GM12878 (cell line): Measurements from ENCODE around the gene CSF2. TPM values are rescaled to one million over a fixed set of nuclear protein-coding genes. Genes with fewer than 3 reads are reported as not detected.
A peak's percentile ranks its signal among the peaks of the same experiment; 100 is the strongest.

ENCODE experiments used
- ASH2L ChIP-seq: fragments of 300-600, 200-600 bp; sonication (generic); IDR thresholded peaks from 2 replicates; pipeline ENCODE4 v1.6.1; 2017; ENCODE audit warnings: low read depth, mild to moderate bottlenecking, borderline replicate concordance
- BCLAF1 ChIP-seq: fragments of 450-650 bp; IDR thresholded peaks from 2 replicates; pipeline ENCODE4 v1.6.1; 2017; ENCODE audit warnings: antibody characterized with exemption, mild to moderate bottlenecking, moderate library complexity
- E4F1 ChIP-seq: fragments of 450-650 bp; IDR thresholded peaks from 2 replicates; pipeline ENCODE4 v1.6.1; 2018; ENCODE audit warnings: borderline replicate concordance, mild to moderate bottlenecking; ENCODE audit not compliant: partially characterized antibody
- EP300 ChIP-seq, 2 experiments: fragments of 150-350 bp in 1 of 2; IDR thresholded peaks; 2 replicates each; pipeline ENCODE4 v1.6.1; 2011 to 2012; ENCODE audit warnings: low read depth in 2 of 2, low read length in 2 of 2, borderline replicate concordance in 1 of 2, improper control_type of control experiment in 1 of 2, inconsistent platforms in 1 of 2; ENCODE audit not compliant: control insufficient read depth in 1 of 2
- ETV6 ChIP-seq, 2 experiments: fragments of 450-650 bp in 1 of 2; IDR thresholded peaks in 1 of 2; conservative IDR thresholded peaks in 1 of 2; 2 replicates each; pipeline ENCODE4 v1.6.1; 2014; ENCODE audit warnings: antibody characterized with exemption in 1 of 2, borderline replicate concordance in 1 of 2, low read depth in 1 of 2, mild to moderate bottlenecking in 1 of 2, moderate library complexity in 1 of 2
- HDGF ChIP-seq: fragments of 450-650 bp; IDR thresholded peaks from 2 replicates; pipeline ENCODE4 v1.6.1; 2016; ENCODE audit warnings: antibody characterized with exemption
- IRF4 ChIP-seq: IDR thresholded peaks from 2 replicates; pipeline ENCODE4 v1.6.1; 2011; ENCODE audit warnings: low read depth, low read length
- MXI1 ChIP-seq: fragments of 150-350 bp; IDR thresholded peaks from 2 replicates; pipeline ENCODE4 v1.6.1; 2011; ENCODE audit warnings: low read depth, mild to moderate bottlenecking, inconsistent platforms, low read length, improper control_type of control experiment
- RUNX3 ChIP-seq: IDR thresholded peaks from 2 replicates; pipeline ENCODE4 v1.6.1; 2012; ENCODE audit warnings: low read length, inconsistent platforms
- SREBF1 ChIP-seq: IDR thresholded peaks from 2 replicates; pipeline ENCODE4 v1.6.1; 2012; ENCODE audit warnings: mild to moderate bottlenecking, low read length
- SREBF2 ChIP-seq: IDR thresholded peaks from 2 replicates; pipeline ENCODE4 v1.6.1; 2012; ENCODE audit warnings: mild to moderate bottlenecking, low read length
- SUPT20H ChIP-seq: IDR thresholded peaks from 2 replicates; pipeline ENCODE4 v1.6.1; 2011; ENCODE audit warnings: low read depth, mild to moderate bottlenecking, low read length, moderate library complexity, borderline replicate concordance; ENCODE audit not compliant: control insufficient read depth
- ZNF24 ChIP-seq: fragments of 450-650 bp; IDR thresholded peaks from 2 replicates; pipeline ENCODE4 v1.6.1; 2017; ENCODE audit warnings: antibody characterized with exemption, mild to moderate bottlenecking
- ZZZ3 ChIP-seq: IDR thresholded peaks from 2 replicates; pipeline ENCODE4 v1.6.1; 2011; ENCODE audit warnings: low read depth; ENCODE audit not compliant: control insufficient read depth, insufficient read length
- polyA plus RNA-seq, 11 experiments: library from polyadenylated mRNA; depleted of rRNA in 4 of 11; unstranded in 6 of 11; stranded (reverse) in 5 of 11; fragments of >200 nt; fragmentation: Nextera tagmentation in 4 of 11; fragmentation: Illumina TruSeq in 1 of 11; extraction: Ambion mirVana in 4 of 11; extraction: Trizol in 1 of 11; gene quantifications; 1 replicate in 1 of 11; 2 replicates in 10 of 11; pipeline versions ENCODE4 v1.2.1 to v1.2.3, GENCODE V29; 2011 to 2016; ENCODE audit warnings: inconsistent platforms in 2 of 11, missing spikeins in 2 of 11, low read depth in 1 of 11
- total RNA-seq, 4 experiments: library from RNA; depleted of rRNA in 3 of 4; stranded (reverse); fragments of >200 nt in 3 of 4; fragmentation: Illumina TruSeq in 1 of 4; extraction: Trizol in 1 of 4; gene quantifications; 2 replicates each; pipeline versions ENCODE4 v1.2.1 to v1.2.3, GENCODE V29; 2013 to 2021
- TF ChIP-seq, protein P1 (sequence below): IDR thresholded peaks from 2 replicates; pipeline ENCODE4 v1.6.1; 2011; ENCODE audit warnings: mild to moderate bottlenecking, low read depth, low read length, moderate library complexity; ENCODE audit not compliant: insufficient replicate concordance
- TF ChIP-seq, protein P2 (sequence below): fragments of 450-650 bp; IDR thresholded peaks from 2 replicates; pipeline ENCODE4 v1.6.1; 2016; ENCODE audit warnings: mild to moderate bottlenecking
- TF ChIP-seq, protein P3 (sequence below): fragments of 450-650 bp; formaldehyde crosslinking; IDR thresholded peaks from 2 replicates; pipeline ENCODE4 v1.5.0; 2022; ENCODE audit warnings: mild to moderate bottlenecking, missing genetic modification characterization

The CSF2 gene
- total and polyA plus RNA-seq, 10 of the 15 experiments (the other 5 are each of a cell fraction or from before 2014, with no cell fraction given) = 0.15 to 2.0 (median 0.69) TPM; not detected in 2

- no peak for TF ChIP-seq BCLAF1
- TF ChIP-seq ZZZ3 = no peak
- peak; percentile 38 to 65; a peak in 2 of 4 replicates for TF ChIP-seq EP300 (IDR thresholded peaks at IDR 0.05; ENCODE audit: borderline replicate concordance in 1 of 2, control insufficient read depth in 1 of 2, low read depth in 2 of 2, low read length in 2 of 2)
- peak; percentile 77; the same call in 1 of the 2 replicates for TF ChIP-seq ZNF24
- 0 out of 2 replicates have a peak, but pooled peaks have one; percentile 25 for TF ChIP-seq IRF4
- TF ChIP-seq ASH2L = peak; percentile 97; the same call in 1 of the 2 replicates
- TF ChIP-seq SREBF2 = no peak
- TF ChIP-seq HDGF = no peak
- TF ChIP-seq ETV6 (conservative IDR thresholded peaks at IDR 0.05 in 1 of 2, IDR thresholded peaks at IDR 0.05 in 1 of 2; ENCODE audit: borderline replicate concordance in 1 of 2, low read depth in 1 of 2) = peak in 1 of 2 experiments; percentile 78; a peak in 2 of 4 replicates
- TF ChIP-seq SUPT20H = no peak
- no peak for TF ChIP-seq RUNX3
- TF ChIP-seq, protein P1, sequence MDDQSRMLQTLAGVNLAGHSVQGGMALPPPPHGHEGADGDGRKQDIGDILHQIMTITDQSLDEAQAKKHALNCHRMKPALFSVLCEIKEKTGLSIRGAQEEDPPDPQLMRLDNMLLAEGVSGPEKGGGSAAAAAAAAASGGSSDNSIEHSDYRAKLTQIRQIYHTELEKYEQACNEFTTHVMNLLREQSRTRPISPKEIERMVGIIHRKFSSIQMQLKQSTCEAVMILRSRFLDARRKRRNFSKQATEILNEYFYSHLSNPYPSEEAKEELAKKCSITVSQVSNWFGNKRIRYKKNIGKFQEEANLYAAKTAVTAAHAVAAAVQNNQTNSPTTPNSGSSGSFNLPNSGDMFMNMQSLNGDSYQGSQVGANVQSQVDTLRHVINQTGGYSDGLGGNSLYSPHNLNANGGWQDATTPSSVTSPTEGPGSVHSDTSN = no peak
- TF ChIP-seq, protein P2, sequence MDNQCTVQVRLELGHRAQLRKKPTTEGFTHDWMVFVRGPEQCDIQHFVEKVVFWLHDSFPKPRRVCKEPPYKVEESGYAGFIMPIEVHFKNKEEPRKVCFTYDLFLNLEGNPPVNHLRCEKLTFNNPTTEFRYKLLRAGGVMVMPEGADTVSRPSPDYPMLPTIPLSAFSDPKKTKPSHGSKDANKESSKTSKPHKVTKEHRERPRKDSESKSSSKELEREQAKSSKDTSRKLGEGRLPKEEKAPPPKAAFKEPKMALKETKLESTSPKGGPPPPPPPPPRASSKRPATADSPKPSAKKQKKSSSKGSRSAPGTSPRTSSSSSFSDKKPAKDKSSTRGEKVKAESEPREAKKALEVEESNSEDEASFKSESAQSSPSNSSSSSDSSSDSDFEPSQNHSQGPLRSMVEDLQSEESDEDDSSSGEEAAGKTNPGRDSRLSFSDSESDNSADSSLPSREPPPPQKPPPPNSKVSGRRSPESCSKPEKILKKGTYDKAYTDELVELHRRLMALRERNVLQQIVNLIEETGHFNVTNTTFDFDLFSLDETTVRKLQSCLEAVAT = 0 out of 2 replicates have a peak, but pooled peaks have one; percentile 38
- TF ChIP-seq SREBF1 = no peak
- TF ChIP-seq E4F1 = no peak
- no peak for TF ChIP-seq MXI1
- TF ChIP-seq, protein P3, sequence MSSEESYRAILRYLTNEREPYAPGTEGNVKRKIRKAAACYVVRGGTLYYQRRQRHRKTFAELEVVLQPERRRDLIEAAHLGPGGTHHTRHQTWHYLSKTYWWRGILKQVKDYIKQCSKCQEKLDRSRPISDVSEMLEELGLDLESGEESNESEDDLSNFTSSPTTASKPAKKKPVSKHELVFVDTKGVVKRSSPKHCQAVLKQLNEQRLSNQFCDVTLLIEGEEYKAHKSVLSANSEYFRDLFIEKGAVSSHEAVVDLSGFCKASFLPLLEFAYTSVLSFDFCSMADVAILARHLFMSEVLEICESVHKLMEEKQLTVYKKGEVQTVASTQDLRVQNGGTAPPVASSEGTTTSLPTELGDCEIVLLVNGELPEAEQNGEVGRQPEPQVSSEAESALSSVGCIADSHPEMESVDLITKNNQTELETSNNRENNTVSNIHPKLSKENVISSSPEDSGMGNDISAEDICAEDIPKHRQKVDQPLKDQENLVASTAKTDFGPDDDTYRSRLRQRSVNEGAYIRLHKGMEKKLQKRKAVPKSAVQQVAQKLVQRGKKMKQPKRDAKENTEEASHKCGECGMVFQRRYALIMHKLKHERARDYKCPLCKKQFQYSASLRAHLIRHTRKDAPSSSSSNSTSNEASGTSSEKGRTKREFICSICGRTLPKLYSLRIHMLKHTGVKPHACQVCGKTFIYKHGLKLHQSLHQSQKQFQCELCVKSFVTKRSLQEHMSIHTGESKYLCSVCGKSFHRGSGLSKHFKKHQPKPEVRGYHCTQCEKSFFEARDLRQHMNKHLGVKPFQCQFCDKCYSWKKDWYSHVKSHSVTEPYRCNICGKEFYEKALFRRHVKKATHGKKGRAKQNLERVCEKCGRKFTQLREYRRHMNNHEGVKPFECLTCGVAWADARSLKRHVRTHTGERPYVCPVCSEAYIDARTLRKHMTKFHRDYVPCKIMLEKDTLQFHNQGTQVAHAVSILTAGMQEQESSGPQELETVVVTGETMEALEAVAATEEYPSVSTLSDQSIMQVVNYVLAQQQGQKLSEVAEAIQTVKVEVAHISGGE (CRISPR knock-in tag) = no peak
These were observed 29.9 kb downstream of the CSF2 start (continued) for GRCh38 chr5:132103332-132103951.
